HG03432 (cell line): ENCODE data around the gene AGO4.

Source experiments
- ATAC-seq: cut with Tn5 transposase; IDR thresholded peaks from one replicate; pipeline ENCODE4 v1.9.1; 2021; ENCODE audit warnings: mild to moderate bottlenecking, moderate library complexity; ENCODE audit not compliant: unreplicated experiment

The AGO4 gene

DNA sequence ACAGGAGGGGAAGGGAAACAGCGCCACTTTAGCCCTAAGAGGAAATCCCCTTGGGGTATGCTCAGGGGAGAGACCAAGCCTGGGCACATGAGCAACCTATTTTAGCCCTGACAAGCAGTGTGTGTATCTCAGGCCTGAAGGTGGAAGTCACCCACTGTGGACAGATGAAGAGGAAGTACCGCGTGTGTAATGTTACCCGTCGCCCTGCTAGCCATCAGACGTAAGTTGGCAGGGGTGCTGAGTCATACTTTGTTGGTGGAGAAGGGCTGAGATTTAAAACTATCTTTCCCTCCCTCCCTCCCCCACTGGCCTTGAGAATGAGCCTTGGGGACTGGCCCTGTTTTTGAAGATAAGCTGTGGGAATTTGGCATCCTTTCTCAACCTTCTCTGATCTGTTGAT is 86.4 kb downstream of the AGO4 start:
- peak; percentile 74 for ATAC-seq

DNA sequence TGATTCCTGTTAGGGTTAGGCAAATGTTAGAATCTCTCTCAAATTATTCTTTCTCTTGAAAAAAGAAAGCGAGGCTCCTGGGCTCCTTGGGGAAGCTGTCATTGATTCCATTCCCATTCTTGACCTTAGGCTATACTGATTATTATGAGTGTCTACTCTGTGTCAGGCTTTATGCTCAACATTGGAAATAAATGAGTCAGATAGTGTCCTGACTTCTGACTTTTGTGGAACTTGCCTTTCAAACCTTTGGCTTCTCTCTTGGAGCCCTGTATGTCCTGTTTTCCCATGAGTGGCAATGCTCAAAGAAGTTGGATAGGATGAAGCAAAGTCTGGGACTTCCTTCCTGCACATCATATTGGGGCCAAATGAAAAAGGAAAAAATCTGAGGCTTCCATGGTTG is 86.8 kb downstream of the AGO4 start:
- no peak for ATAC-seq

DNA sequence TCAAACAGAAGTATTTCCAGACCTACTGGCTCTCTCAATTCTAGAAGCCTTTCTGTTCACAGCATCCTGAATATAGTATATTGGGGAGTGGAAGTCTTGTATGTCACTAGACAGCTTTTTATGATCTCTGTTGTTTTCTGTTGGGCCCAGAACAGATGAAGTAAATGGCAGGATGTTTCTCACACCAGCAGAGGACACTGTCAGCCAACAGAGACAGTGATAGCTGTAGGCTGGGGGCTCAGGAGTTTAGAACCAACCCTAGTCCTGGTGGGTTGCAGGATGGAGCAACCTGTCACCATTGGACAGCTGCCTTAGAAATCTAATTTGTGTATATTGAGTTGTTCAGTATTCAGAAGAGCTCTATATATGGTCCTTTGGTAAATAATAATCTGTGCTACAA is 92.1 kb downstream of the AGO4 start:
- no peak for ATAC-seq

DNA sequence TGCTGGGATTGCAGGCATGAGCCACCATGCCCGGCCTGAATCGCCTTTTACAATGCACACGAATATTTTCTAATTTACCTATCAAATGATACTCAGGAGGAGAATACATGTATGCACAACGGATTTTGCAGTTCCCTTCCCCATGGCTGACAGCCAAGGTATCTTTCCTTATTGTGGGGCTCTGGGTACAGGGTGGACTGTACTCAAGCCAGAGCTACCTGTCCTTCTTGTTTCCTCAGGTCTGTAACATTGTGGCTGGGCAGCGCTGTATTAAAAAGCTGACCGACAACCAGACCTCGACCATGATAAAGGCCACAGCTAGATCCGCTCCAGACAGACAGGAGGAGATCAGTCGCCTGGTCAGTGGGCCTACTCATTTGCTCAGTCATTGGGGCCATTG is 93.4 kb downstream of the AGO4 start:
- no peak for ATAC-seq

DNA sequence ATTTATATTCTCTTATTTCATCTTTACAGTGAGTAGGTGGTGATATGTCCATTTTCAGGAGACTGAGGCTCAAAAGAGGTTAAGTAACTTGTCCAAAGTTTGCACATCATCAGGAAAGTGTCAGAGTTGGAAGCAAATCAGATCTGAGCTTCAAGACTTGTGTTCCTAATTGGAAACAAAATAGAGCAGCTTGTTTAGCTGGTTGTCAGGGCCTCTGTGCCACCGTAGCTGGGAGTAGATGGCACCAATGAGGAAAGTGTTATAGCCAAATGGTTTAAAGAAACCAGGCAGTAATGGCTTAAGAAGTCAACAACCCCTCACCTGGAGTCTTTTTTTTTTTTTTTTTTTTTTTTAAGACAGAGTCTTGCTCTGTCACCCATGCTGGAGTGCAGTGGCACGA is 94.9 kb downstream of the AGO4 start:
- no peak for ATAC-seq
